DOHH2 (cell line): ENCODE results near the gene HDDC3.

Experiments
- EZH2phosphoT487 ChIP-seq: fragments of 200-600 bp; sonication (generic); IDR thresholded peaks from 2 replicates; pipeline ENCODE4 v1.6.1; 2017; ENCODE audit warnings: borderline replicate concordance, mild to moderate bottlenecking, antibody characterized with exemption, low read length, moderate library complexity, mixed read lengths
- TF ChIP-seq, protein P1 (sequence below): fragments of 200-600 bp; sonication (generic); IDR thresholded peaks from one replicate; pipeline ENCODE4 v1.5.1; 2014; ENCODE audit warnings: antibody characterized with exemption, mild to moderate bottlenecking, low read depth, low read length; ENCODE audit not compliant: poor library complexity, severe bottlenecking

DNA sequence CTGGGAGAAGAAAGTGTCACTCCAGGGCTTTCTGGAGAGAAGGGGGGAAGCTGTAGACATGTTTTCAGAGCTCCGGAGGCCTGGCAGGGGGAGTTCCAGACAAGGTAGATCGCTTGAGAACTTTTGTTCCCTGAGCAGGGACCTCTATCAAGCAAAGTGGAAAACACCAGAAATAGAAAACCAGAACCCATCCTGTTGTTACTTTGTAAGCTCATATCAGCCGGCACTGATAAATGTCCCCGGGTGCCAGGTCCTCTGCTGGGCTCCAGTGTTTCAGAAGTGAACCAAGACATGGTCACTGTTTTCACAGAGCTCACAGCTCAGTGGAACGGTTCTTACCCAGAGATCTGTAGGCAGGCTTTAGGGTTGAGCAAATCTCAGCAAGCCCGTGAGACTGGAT, 13.5 kb downstream of the HDDC3 start:
- TF ChIP-seq, protein P1, sequence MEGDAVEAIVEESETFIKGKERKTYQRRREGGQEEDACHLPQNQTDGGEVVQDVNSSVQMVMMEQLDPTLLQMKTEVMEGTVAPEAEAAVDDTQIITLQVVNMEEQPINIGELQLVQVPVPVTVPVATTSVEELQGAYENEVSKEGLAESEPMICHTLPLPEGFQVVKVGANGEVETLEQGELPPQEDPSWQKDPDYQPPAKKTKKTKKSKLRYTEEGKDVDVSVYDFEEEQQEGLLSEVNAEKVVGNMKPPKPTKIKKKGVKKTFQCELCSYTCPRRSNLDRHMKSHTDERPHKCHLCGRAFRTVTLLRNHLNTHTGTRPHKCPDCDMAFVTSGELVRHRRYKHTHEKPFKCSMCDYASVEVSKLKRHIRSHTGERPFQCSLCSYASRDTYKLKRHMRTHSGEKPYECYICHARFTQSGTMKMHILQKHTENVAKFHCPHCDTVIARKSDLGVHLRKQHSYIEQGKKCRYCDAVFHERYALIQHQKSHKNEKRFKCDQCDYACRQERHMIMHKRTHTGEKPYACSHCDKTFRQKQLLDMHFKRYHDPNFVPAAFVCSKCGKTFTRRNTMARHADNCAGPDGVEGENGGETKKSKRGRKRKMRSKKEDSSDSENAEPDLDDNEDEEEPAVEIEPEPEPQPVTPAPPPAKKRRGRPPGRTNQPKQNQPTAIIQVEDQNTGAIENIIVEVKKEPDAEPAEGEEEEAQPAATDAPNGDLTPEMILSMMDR: no peak
- no peak for TF ChIP-seq EZH2phosphoT487
